ENCODE results near the gene ZNF684. TPM values are rescaled to one million over a fixed set of nuclear protein-coding genes. Genes with fewer than 3 reads are reported as not detected.
"Not testable (repeated sequence)": the region's sequence is repeated elsewhere in the genome, so short reads cannot be mapped to it uniquely, and the experiment has no call there.

ZNF684 gene
- total RNA-seq (1 to 10 TPM; 8.9 to 9.9 TPM), polyA plus RNA-seq (ENCODE audit: insufficient read depth, low read depth, low replicate concordance) (5.3 TPM)
- long read RNA-seq, donor 1, partial matches to known transcripts = 0 of 5 reads
- long read RNA-seq, donor 1, other reads (novel, unspliced or antisense) = 0 of 5 reads
- long read RNA-seq, donor 2, partial matches to known transcripts = 0 of 5 reads
- long read RNA-seq, donor 2, other reads (novel, unspliced or antisense) = 0 of 5 reads

DNA sequence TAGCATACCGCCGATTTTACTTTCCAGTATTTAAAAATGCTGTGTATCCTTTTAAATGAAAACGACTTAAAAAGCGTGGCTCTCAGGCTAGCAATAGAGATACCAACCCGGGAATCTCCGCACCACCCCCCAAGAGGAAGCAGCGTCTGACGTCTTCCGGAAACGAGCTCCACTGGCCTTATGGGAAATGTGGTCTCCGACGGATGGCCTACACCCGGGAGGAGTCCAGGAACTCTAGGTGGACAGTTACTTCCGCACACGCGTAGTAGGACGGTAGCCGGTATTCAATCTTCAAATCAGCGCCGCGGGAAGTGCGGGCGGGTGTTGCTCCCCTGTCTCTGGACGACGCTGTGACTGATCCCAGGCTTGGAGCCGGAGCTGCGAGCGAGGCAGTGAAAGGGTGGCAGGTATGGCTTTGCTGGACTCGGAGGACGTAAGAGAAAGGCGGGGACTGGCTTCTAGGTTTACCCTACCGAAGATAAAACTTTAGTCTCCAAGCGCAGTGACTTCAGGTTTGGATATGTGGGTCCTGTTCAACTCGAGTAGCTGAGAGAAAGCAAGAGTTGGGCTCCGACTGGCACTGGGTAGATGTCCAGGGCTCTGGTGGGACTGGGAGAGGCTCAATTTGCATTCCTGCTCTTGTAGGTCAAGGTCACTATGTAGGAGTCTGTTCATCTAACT lies at the start of gene ZNF684:
TSS of gene ZNF684 (plus strand) at position 257 of the 681 bp plus-strand sequence. CDS start 1,530 bp downstream, outside the sequence.
- no peak for TF ChIP-seq POLR2A (IDR thresholded peaks at IDR 0.05)
- TF ChIP-seq, protein P1, sequence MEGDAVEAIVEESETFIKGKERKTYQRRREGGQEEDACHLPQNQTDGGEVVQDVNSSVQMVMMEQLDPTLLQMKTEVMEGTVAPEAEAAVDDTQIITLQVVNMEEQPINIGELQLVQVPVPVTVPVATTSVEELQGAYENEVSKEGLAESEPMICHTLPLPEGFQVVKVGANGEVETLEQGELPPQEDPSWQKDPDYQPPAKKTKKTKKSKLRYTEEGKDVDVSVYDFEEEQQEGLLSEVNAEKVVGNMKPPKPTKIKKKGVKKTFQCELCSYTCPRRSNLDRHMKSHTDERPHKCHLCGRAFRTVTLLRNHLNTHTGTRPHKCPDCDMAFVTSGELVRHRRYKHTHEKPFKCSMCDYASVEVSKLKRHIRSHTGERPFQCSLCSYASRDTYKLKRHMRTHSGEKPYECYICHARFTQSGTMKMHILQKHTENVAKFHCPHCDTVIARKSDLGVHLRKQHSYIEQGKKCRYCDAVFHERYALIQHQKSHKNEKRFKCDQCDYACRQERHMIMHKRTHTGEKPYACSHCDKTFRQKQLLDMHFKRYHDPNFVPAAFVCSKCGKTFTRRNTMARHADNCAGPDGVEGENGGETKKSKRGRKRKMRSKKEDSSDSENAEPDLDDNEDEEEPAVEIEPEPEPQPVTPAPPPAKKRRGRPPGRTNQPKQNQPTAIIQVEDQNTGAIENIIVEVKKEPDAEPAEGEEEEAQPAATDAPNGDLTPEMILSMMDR (IDR thresholded peaks at IDR 0.05) = no peak
- Histone ChIP-seq H3K4me1 (no peaks in the 10 kb centered on the region), H3K36me3 (ENCODE audit: low read depth, missing control alignments) (no peaks in the 10 kb centered on the region), H3K9me3 (no peaks in the 10 kb centered on the region), H3K27ac (peak within 1 kb of the TSS; percentile 76 to 83), H3K27me3 (no peaks in the 10 kb centered on the region), H3K4me3 (peak within 1 kb of the TSS; percentile 55 to 70)
- intact Hi-C loops (cut with DNase I; ENCODE audit: low total_unique reads) = no loop called here
- WGBS, 2 donors = 0% methylated on average over 32 to 35 of the region's 35 CpGs
- peak; percentile 97 for DNase-seq

DNA sequence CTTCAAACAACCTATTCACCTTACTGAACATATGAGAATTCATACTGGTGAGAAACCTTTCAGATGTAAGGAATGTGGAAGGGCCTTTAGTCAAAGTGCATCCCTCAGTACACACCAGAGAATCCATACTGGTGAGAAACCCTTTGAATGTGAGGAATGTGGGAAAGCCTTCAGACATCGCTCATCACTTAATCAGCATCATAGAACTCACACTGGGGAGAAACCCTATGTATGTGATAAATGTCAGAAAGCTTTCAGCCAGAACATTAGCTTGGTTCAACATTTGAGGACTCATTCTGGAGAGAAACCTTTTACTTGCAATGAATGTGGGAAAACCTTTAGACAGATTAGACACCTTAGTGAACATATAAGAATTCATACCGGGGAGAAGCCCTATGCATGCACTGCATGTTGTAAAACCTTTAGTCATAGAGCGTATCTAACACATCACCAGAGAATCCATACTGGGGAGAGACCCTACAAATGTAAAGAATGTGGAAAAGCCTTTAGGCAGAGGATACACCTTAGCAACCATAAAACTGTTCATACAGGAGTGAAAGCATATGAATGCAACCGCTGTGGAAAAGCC lies 36.0 kb upstream of the ZNF684 start:
- no peak for DNase-seq
- no peaks in the 10 kb centered on the region for H3K4me1 ChIP-seq
- no peak overlapping the region for H3K27ac ChIP-seq
- no peaks in the 10 kb centered on the region for H3K27me3 ChIP-seq
- no peak for TF ChIP-seq POLR2A (IDR thresholded peaks at IDR 0.05)
- TF ChIP-seq, protein P1 (IDR thresholded peaks at IDR 0.05) = no peak
- H3K4me3 ChIP-seq = no peak overlapping the region
- H3K9me3 ChIP-seq = no peaks in the 10 kb centered on the region
- H3K36me3 ChIP-seq (ENCODE audit: low read depth, missing control alignments) = no peaks in the 10 kb centered on the region
- WGBS, 2 donors = 94 to 97% methylated on average over 4 of the region's 4 CpGs
- intact Hi-C loops (cut with DNase I; ENCODE audit: low total_unique reads) = no loop called here

DNA sequence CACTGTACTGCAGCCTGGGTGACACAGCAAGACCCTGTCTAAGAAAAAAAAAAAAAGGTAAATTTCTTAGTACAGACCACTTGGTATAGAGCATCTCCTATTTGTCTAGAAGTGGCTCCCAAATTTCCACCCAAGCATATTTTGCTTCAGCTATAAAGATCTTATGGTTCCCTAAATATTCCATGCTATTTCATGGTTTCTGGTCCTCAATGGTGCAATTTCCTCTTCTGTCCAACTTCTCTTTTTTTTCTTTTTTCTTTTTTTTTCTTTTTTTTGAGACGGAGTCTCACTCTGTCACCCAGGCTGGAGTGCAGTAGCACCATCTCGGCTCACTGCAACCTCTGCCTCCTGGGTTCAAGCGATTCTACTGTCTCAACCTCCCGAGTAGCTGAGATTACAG lies 28.8 kb upstream of the ZNF684 start:
- H3K36me3 ChIP-seq (ENCODE audit: low read depth, missing control alignments) = not testable (repeated sequence)

DNA sequence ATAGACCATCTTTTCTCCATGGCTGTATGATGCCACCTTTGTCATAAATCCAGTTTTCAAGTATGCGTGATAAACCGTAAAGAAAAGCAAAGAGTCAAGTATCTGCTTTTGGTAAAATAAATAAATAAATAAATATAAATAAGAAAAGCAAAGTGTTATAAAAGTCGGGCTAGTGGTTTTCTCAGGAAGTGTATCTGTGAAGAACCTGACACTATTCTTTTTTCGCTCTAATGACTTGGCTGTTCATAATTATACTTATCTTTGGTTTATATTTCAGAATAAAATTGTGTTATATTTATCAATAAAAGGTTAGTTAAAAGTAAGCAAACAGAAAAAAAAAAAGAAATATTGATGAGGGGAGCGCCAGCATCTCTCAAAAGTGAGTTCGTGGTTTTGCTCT lies 23.5 kb upstream of the ZNF684 start:
- intact Hi-C loops (cut with DNase I; ENCODE audit: low total_unique reads) = no loop called here
- TF ChIP-seq, protein P1 (IDR thresholded peaks at IDR 0.05) = no peak
- TF ChIP-seq POLR2A (IDR thresholded peaks at IDR 0.05) = no peak
- WGBS, 2 donors = 44 to 49% methylated on average over 6 of the region's 6 CpGs
- peak overlapping the region; percentile 65 to 94 for H3K4me3 ChIP-seq
- H3K27ac ChIP-seq = peak overlapping the region in 1 of 2 donors; percentile 76
- no peaks in the 10 kb centered on the region for H3K4me1 ChIP-seq
- no peaks in the 10 kb centered on the region for H3K27me3 ChIP-seq
- H3K9me3 ChIP-seq = no peaks in the 10 kb centered on the region
- no peak for DNase-seq
- H3K36me3 ChIP-seq (ENCODE audit: low read depth, missing control alignments) = no peaks in the 10 kb centered on the region

More for the DNA sequence above, 28.8 kb upstream of the ZNF684 start:
- H3K27me3 ChIP-seq; H3K4me1 ChIP-seq; H3K9me3 ChIP-seq; DNase-seq; intact Hi-C loops (cut with DNase I; ENCODE audit: low total_unique reads); H3K4me3 ChIP-seq; H3K27ac ChIP-seq: not testable (repeated sequence)
- 88 to 98% methylated on average over 4 of the region's 4 CpGs for WGBS, 2 donors

Data from testis (tissue), 5 donors.